Activated CD8-positive, alpha-beta T cell treated with anti-CD3 and anti-CD28 coated beads for 36 hours (primary cell): ENCODE data around the gene USP13. TPM values are rescaled to one million over a fixed set of nuclear protein-coding genes. Genes with fewer than 3 reads are reported as not detected.

Experiments
- ATAC-seq: fragments of 200-7000 bp; cut with Tn5 transposase; one replicate; pipeline ENCODE4 v1.10.0; 2021; ENCODE audit warnings: mild to moderate bottlenecking, moderate library complexity
- CTCF ChIA-PET: fragments of 350-600 bp; sonication (Branson Sonifier 250); formaldehyde crosslinking; loops from one replicate; lab custom pipeline; 2021; ENCODE audit warnings: antibody characterized with exemption; lab: Charles Lee
- POLR2A ChIA-PET: fragments of 350-600 bp; sonication (Branson Sonifier 250); formaldehyde crosslinking; loops from one replicate; lab custom pipeline; 2021; ENCODE audit warnings: antibody characterized with exemption; lab: Charles Lee
- DNase-seq: peaks from one replicate; pipeline ENCODE4 v3.0.0-alpha.2; 2020
- H3K27ac Mint-ChIP-seq: one replicate; pipeline ENCODE4 v1.8.0; 2021; ENCODE audit warnings: mild to moderate bottlenecking, mixed read lengths
- H3K27me3 Mint-ChIP-seq: one replicate; pipeline ENCODE4 v1.8.0; 2021; ENCODE audit warnings: mixed read lengths
- H3K36me3 Mint-ChIP-seq: one replicate; pipeline ENCODE4 v1.8.0; 2021; ENCODE audit warnings: low read depth, mixed read lengths
- H3K4me1 Mint-ChIP-seq: one replicate; pipeline ENCODE4 v1.8.0; 2021; ENCODE audit warnings: low read depth, mixed read lengths
- H3K4me3 Mint-ChIP-seq: one replicate; pipeline ENCODE4 v1.8.0; 2021; ENCODE audit warnings: mild to moderate bottlenecking, moderate library complexity, mixed read lengths
- H3K9me3 Mint-ChIP-seq: one replicate; pipeline ENCODE4 v1.8.0; 2021; ENCODE audit warnings: mixed read lengths
- CTCF ChIP-seq: fragments of 200-600 bp; IDR thresholded peaks from one replicate; pipeline ENCODE4 v1.8.0; 2022; ENCODE audit warnings: antibody characterized with exemption, mild to moderate bottlenecking
- intact Hi-C: fragments of 100-400 bp; cut with micrococcal nuclease; formaldehyde crosslinking; loops from one replicate; pipeline ENCODE4 v1.10.0; 2022
- total RNA-seq, 2 experiments: library from RNA; stranded (reverse); gene quantifications; one replicate each; pipeline ENCODE4 v1.2.3, GENCODE V29; 2021

The USP13 gene
- total RNA-seq, 2 experiments from 2014 or later: 9.6 to 11.7 TPM

- Mint-ChIP-seq H3K4me3 (peak overlapping the region; percentile 48), H3K9me3 (no peaks in the 10 kb centered on the region), H3K36me3 (peaks cover 26% of the 10 kb centered on the region), H3K27me3 (no peaks in the 10 kb centered on the region), H3K27ac (peak overlapping the region; percentile 86), H3K4me1 (peaks cover 36% of the 10 kb centered on the region)
- DNase-seq: no peak
- TF ChIP-seq CTCF: no peak
- ChIA-PET POLR2A (no interaction called here), CTCF (interaction anchor here (0.6 to 2.1 kb wide), 3 partner anchors 27 to 46 kb away, joined by 3 to 6 read pairs (median 3); partner anchors contain the start of genes ACTL6A and USP13)
- ATAC-seq: no peak
- intact Hi-C loops: no loop called here
Observed at GRCh38 chr3:179606534-179607085, 46.2 kb upstream of the USP13 start.

- H3K27ac Mint-ChIP-seq: peak overlapping the region; percentile 90
- peak overlapping the region; percentile 49 for H3K4me3 Mint-ChIP-seq
- no peak for TF ChIP-seq CTCF
- intact Hi-C loops: no loop called here
- H3K27me3 Mint-ChIP-seq: no peaks in the 10 kb centered on the region
- ChIA-PET CTCF (interaction anchor here (0.8 kb wide), 1 partner anchor 20 kb away, joined by 3 read pairs; no protein-coding TSS in a partner anchor), POLR2A (no interaction called here)
- no peaks in the 10 kb centered on the region for H3K9me3 Mint-ChIP-seq
- H3K4me1 Mint-ChIP-seq: peaks cover 41% of the 10 kb centered on the region
- H3K36me3 Mint-ChIP-seq: peaks cover 26% of the 10 kb centered on the region
- ATAC-seq (peak; percentile 68), DNase-seq (peak; percentile 44)
Observed at GRCh38 chr3:179608931-179609720, 43.7 kb upstream of the USP13 start.

- ATAC-seq (no peak), DNase-seq (no peak)
- Mint-ChIP-seq H3K27ac (peak overlapping the region; percentile 25), H3K9me3 (no peaks in the 10 kb centered on the region), H3K27me3 (no peaks in the 10 kb centered on the region), H3K36me3 (peaks cover 21% of the 10 kb centered on the region), H3K4me3 (no peak overlapping the region), H3K4me1 (peaks cover 40% of the 10 kb centered on the region)
- ChIA-PET POLR2A (no interaction called here), CTCF (interaction anchor here (1.4 kb wide), 1 partner anchor 40 kb away, joined by 4 read pairs; no protein-coding TSS in a partner anchor)
- intact Hi-C loops: no loop called here
- no peak for TF ChIP-seq CTCF
Observed at GRCh38 chr3:179610066-179610465, 42.8 kb upstream of the USP13 start.

- POLR2A ChIA-PET: no interaction called here
- Mint-ChIP-seq H3K36me3 (peaks cover 26% of the 10 kb centered on the region), H3K4me3 (no peak overlapping the region), H3K4me1 (peaks cover 21% of the 10 kb centered on the region), H3K27me3 (no peaks in the 10 kb centered on the region), H3K9me3 (no peaks in the 10 kb centered on the region), H3K27ac (no peak overlapping the region)
- ATAC-seq (no peak), DNase-seq (no peak)
- CTCF ChIA-PET: interaction anchor here (2.7 kb wide), 1 partner anchor 36 kb away, joined by 7 read pairs; no protein-coding TSS in a partner anchor
- TF ChIP-seq CTCF: no peak
- intact Hi-C loops: no loop called here
Observed at GRCh38 chr3:179613807-179614206, 39.0 kb upstream of the USP13 start.
